Left ventricle myocardium inferior (tissue), 1 donor: Measurements from ENCODE around the gene STK33. TPM values are rescaled to one million over a fixed set of nuclear protein-coding genes. Genes with fewer than 3 reads are reported as not detected.

ENCODE experiments used
- DNase-seq: peaks from one replicate; pipeline ENCODE4 v3.0.0-alpha.2; 2020
- H3K27ac ChIP-seq: fragments of 200-600 bp; replicated peaks from 2 replicates; pipeline ENCODE4 v1.8.0; 2021
- H3K27me3 ChIP-seq: fragments of 200-600 bp; 2 replicates; pipeline ENCODE4 v1.8.0; 2021; ENCODE audit warnings: low read depth
- H3K36me3 ChIP-seq: fragments of 200-600 bp; 2 replicates; pipeline ENCODE4 v1.8.0; 2021
- H3K4me1 ChIP-seq: fragments of 200-600 bp; 2 replicates; pipeline ENCODE4 v1.8.0; 2021
- H3K4me3 ChIP-seq: fragments of 200-600 bp; 2 replicates; pipeline ENCODE4 v1.8.0; 2021; ENCODE audit warnings: mild to moderate bottlenecking, moderate library complexity
- H3K9me3 ChIP-seq: fragments of 200-600 bp; replicated peaks from 2 replicates; pipeline ENCODE4 v1.8.0; 2021
- CTCF ChIP-seq: fragments of 200-600 bp; IDR thresholded peaks from 2 replicates; pipeline ENCODE4 v1.8.0; 2021; ENCODE audit warnings: antibody characterized with exemption, mild to moderate bottlenecking, borderline replicate concordance
- intact Hi-C: fragments of 100-400 bp; cut with micrococcal nuclease; formaldehyde crosslinking; loops from one replicate; pipeline ENCODE4 v1.11.0; 2022
- total RNA-seq: library from RNA; stranded (reverse); fragmentation: NEBNext Ultra II Directional; extraction: Animal tissue kit (Norgen Biotek cat#: 25700); gene quantifications from one replicate; pipeline ENCODE4 v1.2.1, GENCODE V29; 2021
- donor health status: DM: no; HTN: yes; CAD: no; lungs with severe emphysema.

STK33 gene
- total RNA-seq, 1 donor from 2014 or later: 25.8 TPM

- H3K9me3 ChIP-seq: no peaks in the 10 kb centered on the region
- no peak for TF ChIP-seq CTCF
- no peaks in the 10 kb centered on the region for H3K36me3 ChIP-seq
- H3K4me1 ChIP-seq: no peaks in the 10 kb centered on the region
- intact Hi-C loops: no loop called here
- DNase-seq: no peak
- no peaks in the 10 kb centered on the region for H3K27me3 ChIP-seq
- H3K4me3 ChIP-seq: no peak overlapping the region
- H3K27ac ChIP-seq: no peak overlapping the region
Observed at GRCh38 chr11:8610532-8611116, 16.6 kb upstream of the STK33 start.

- intact Hi-C loops: no loop called here
- no peak for TF ChIP-seq CTCF
Observed at GRCh38 chr11:8608652-8609051, 14.6 kb upstream of the STK33 start.

GRCh38 chr11:8605971-8606563 is 12.0 kb upstream of the STK33 start:
- no peak overlapping the region for H3K4me3 ChIP-seq
- intact Hi-C loops: no loop called here
- no peak for DNase-seq
- H3K27ac ChIP-seq: no peak overlapping the region
- H3K4me1 ChIP-seq: no peaks in the 10 kb centered on the region
- no peaks in the 10 kb centered on the region for H3K36me3 ChIP-seq
- no peak for TF ChIP-seq CTCF
- H3K9me3 ChIP-seq: no peaks in the 10 kb centered on the region
- no peaks in the 10 kb centered on the region for H3K27me3 ChIP-seq

More at GRCh38 chr11:8608652-8609051, 14.6 kb upstream of the STK33 start:
- no peaks in the 10 kb centered on the region for H3K36me3 ChIP-seq
- no peak overlapping the region for H3K27ac ChIP-seq
- H3K9me3 ChIP-seq: no peaks in the 10 kb centered on the region
- DNase-seq: no peak
- no peaks in the 10 kb centered on the region for H3K27me3 ChIP-seq
- H3K4me1 ChIP-seq: no peaks in the 10 kb centered on the region
- H3K4me3 ChIP-seq: no peak overlapping the region

GRCh38 chr11:8604078-8604723 is 10.2 kb upstream of the STK33 start:
- Histone ChIP-seq H3K27ac (no peak overlapping the region), H3K9me3 (no peaks in the 10 kb centered on the region), H3K4me1 (no peaks in the 10 kb centered on the region), H3K27me3 (no peaks in the 10 kb centered on the region), H3K4me3 (no peak overlapping the region), H3K36me3 (no peaks in the 10 kb centered on the region)
- peak; percentile 74 for TF ChIP-seq CTCF
- peak; percentile 32 for DNase-seq
- intact Hi-C loops: no loop called here

- no peaks in the 10 kb centered on the region for H3K27me3 ChIP-seq
- no peak for TF ChIP-seq CTCF
- H3K9me3 ChIP-seq: no peaks in the 10 kb centered on the region
- no peaks in the 10 kb centered on the region for H3K4me1 ChIP-seq
- H3K4me3 ChIP-seq: no peak overlapping the region
- intact Hi-C loops: no loop called here
- no peaks in the 10 kb centered on the region for H3K36me3 ChIP-seq
- no peak for DNase-seq
- no peak overlapping the region for H3K27ac ChIP-seq
Observed at GRCh38 chr11:8603696-8604077, 9.7 kb upstream of the STK33 start.
